Central memory CD8-positive, alpha-beta T cell (primary cell): ENCODE measurements around the gene SPEG.

Experiments used
- ATAC-seq: fragments of 150-1000 bp; cut with Tn5 transposase; replicated peaks from 2 replicates; pipeline ENCODE4 v1.10.0; 2022; ENCODE audit warnings: mild to moderate bottlenecking, moderate FRiP score, moderate number of reproducible peaks; ENCODE audit not compliant: poor library complexity, severe bottlenecking; ENCODE audit errors: extremely low read depth
- DNase-seq, 2 donors: peaks; one replicate each; pipeline ENCODE4 v3.0.0; 2021; ENCODE audit warnings: low spot score in 2 of 2
- H3K27ac Mint-ChIP-seq: one replicate; pipeline ENCODE4 v1.8.0; 2022; ENCODE audit warnings: low read depth, mild to moderate bottlenecking, moderate library complexity, mixed read lengths
- H3K27me3 Mint-ChIP-seq: one replicate; pipeline ENCODE4 v1.8.0; 2022; ENCODE audit warnings: mixed read lengths
- H3K36me3 Mint-ChIP-seq: one replicate; pipeline ENCODE4 v1.8.0; 2022; ENCODE audit warnings: mild to moderate bottlenecking, moderate library complexity, mixed read lengths; ENCODE audit not compliant: insufficient read depth
- H3K4me1 Mint-ChIP-seq: one replicate; pipeline ENCODE4 v1.8.0; 2022; ENCODE audit warnings: mixed read lengths
- H3K4me3 Mint-ChIP-seq: one replicate; pipeline ENCODE4 v1.8.0; 2022; ENCODE audit warnings: mild to moderate bottlenecking, moderate library complexity, mixed read lengths
- H3K9me3 Mint-ChIP-seq: one replicate; pipeline ENCODE4 v1.8.0; 2022; ENCODE audit warnings: mixed read lengths

SPEG gene

DNA sequence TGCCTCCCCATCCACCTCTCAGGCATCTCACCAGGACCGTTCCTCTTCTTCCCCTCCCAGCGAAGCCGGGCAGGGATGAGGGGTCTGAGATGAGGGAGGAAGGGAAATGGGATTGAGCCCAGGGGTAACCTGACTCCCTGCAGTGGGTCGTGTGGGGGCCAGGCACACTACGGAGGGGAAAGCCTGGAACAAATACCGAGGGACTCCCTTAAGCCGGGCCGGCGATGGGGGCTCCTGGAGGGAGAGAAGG lies 250 bp upstream of the SPEG start:
- Mint-ChIP-seq H3K27ac (no peak overlapping the region), H3K4me1 (no peaks in the 10 kb centered on the region), H3K36me3 (peaks cover 2% of the 10 kb centered on the region), H3K4me3 (no peak overlapping the region), H3K27me3 (peaks cover 9% of the 10 kb centered on the region), H3K9me3 (no peaks in the 10 kb centered on the region)
- no peak for DNase-seq
- no peak for ATAC-seq

DNA sequence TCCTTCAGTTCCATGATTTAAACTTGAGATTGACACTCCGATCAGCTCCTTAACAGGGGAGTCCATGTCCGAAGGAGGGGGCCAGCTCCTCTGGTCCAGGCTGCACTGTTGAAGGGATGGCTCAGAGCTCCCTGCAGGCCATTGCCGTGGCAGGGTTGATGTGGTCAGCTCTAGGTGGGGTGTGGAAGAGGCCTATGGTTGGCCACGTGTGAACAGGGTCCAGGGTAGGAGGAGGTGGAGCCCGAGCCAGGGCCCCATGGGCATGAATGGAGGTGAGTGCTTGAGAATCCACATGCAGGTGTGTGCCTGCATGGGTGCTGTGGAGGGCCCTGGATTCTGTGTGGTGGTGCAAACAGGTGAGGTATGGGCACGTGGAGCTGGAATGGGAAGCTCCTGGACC lies 1.1 kb downstream of the SPEG start:
- DNase-seq (no peak), ATAC-seq (no peak)
- Mint-ChIP-seq H3K4me3 (no peak overlapping the region), H3K27me3 (peaks cover 12% of the 10 kb centered on the region), H3K27ac (no peak overlapping the region), H3K4me1 (peaks cover under 1% of the 10 kb centered on the region), H3K36me3 (peaks cover 2% of the 10 kb centered on the region), H3K9me3 (no peaks in the 10 kb centered on the region)

DNA sequence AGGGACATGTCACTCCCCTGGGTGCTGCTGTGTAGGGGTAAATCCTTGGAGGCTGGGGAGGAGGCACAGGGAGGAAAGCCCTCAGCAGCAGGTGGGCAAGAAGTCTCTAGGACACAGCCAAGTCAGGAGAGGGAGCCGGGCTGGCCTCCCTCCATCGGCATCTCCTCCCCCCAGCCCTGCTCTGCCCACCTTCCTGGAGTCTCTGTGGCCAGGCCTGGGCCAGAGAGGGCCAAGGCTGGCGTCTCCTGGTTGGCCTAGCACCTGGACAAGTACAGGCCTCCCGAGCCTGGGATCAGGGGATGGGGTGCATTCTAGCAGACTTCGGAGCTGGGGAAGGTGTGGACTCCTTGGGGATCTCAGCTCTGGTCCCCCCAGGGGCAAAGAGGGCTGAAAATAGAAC lies 1.8 kb downstream of the SPEG start:
- H3K27ac Mint-ChIP-seq = no peak overlapping the region
- no peak for ATAC-seq

DNA sequence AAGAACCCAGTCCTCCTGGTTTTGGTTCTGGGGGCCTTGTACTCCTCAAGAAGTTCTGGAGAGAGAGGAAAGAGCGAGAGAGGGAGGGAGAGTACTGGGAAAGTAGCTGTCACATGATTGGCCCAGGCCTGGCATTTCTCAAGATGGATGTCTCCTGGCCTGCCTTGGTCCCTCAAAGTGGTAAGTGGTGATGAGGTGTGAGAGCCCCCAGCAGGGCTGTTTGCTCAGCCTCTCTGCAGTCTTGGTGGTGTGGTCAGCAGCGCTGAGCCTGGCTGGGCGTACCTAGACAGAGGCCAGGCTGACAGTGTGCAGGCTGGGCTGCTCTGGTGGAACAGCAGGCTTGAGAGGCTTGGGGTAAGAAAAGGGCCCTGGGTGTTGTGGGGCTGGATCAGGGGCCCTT lies 2.5 kb downstream of the SPEG start:
- Mint-ChIP-seq H3K27ac (no peak overlapping the region), H3K9me3 (no peaks in the 10 kb centered on the region), H3K4me1 (peaks cover 10% of the 10 kb centered on the region), H3K4me3 (no peak overlapping the region), H3K36me3 (peaks cover 4% of the 10 kb centered on the region), H3K27me3 (peaks cover 22% of the 10 kb centered on the region)
- DNase-seq = no peak
- ATAC-seq = no peak

More for the DNA sequence above, 1.8 kb downstream of the SPEG start:
- H3K27me3 Mint-ChIP-seq = peaks cover 20% of the 10 kb centered on the region
- DNase-seq = no peak
- peaks cover 8% of the 10 kb centered on the region for H3K4me1 Mint-ChIP-seq
- H3K4me3 Mint-ChIP-seq = no peak overlapping the region
- peaks cover 4% of the 10 kb centered on the region for H3K36me3 Mint-ChIP-seq
- no peaks in the 10 kb centered on the region for H3K9me3 Mint-ChIP-seq

DNA sequence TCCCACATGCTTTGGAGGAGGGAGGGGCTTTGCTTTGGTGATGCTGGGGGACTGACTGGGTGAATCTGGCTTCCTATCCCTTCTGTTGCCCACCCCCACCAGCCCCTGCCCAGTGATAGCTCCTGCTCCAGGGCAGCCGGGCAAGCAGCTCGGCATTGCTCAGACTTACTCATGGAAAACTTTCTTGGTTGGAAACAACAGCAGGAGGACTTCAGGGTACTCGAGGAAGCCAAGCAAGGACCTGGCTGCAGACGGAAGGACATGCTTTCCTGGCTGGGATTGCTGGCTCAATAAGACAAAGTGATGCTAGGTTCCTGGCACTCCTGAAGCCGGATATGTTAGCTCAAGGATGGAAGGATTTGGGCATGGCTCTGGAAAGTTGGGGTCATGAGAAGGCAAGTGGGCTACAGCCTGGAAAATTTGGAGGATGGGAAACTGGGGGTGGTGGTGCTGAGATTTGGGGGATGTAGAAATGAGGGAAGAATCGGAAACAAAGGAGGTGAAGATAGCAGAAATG lies 3.1 kb downstream of the SPEG start:
- H3K4me1 Mint-ChIP-seq = peaks cover 15% of the 10 kb centered on the region
- H3K9me3 Mint-ChIP-seq = no peaks in the 10 kb centered on the region
- H3K27ac Mint-ChIP-seq = no peak overlapping the region
- peaks cover 4% of the 10 kb centered on the region for H3K36me3 Mint-ChIP-seq
- peaks cover 28% of the 10 kb centered on the region for H3K27me3 Mint-ChIP-seq
- DNase-seq = no peak
- no peak for ATAC-seq
- H3K4me3 Mint-ChIP-seq = no peak overlapping the region

DNA sequence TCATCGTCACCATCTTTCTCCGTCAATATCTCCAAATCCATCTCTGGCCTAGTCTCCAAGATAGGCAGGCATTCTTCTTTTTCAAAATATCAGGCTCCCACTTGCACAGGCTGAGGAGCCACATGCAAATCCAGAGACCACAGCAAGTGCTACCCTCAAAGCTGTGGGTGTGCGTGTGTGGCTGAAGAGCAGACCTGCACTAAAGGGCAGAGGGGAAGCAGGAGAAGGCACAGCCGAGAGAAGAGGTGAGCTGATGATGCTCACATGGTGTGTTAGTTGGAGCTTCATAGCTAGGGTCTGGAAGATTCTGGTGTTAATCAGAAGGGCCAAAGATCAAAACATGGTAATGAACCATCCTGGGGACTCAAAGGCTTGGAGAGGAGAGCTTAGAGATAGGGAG lies 3.8 kb downstream of the SPEG start:
- no peak overlapping the region for H3K4me3 Mint-ChIP-seq
- H3K36me3 Mint-ChIP-seq = peaks cover 4% of the 10 kb centered on the region
- peaks cover 19% of the 10 kb centered on the region for H3K4me1 Mint-ChIP-seq
- DNase-seq (no peak), ATAC-seq (no peak)
- H3K9me3 Mint-ChIP-seq = no peaks in the 10 kb centered on the region
- peaks cover 35% of the 10 kb centered on the region for H3K27me3 Mint-ChIP-seq
- H3K27ac Mint-ChIP-seq = no peak overlapping the region

DNA sequence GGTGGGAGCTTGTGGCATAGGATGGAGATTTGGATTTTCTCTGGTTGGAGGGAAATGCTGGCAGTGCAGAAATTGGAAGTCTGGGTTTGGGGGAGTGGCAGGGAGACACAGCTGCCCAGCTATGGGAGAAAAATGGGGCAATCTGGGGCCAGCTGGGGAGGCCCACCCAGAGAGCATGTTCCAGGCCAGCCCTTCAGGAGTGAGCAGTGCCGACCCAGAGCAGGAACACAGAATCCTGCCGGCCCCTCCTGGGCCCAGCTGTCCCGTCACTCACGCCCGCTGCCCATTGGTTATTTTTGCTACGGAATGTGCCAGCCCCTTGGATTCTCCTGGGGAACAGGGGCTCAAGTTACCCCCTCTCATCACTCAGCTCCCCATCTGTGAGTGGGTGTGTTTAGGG lies 4.9 kb downstream of the SPEG start:
- DNase-seq (no peak), ATAC-seq (no peak)
- H3K4me1 Mint-ChIP-seq = peaks cover 19% of the 10 kb centered on the region
- peaks cover 4% of the 10 kb centered on the region for H3K36me3 Mint-ChIP-seq
- H3K27ac Mint-ChIP-seq = no peak overlapping the region
- H3K9me3 Mint-ChIP-seq = no peaks in the 10 kb centered on the region
- peaks cover 36% of the 10 kb centered on the region for H3K27me3 Mint-ChIP-seq
- no peak overlapping the region for H3K4me3 Mint-ChIP-seq

DNA sequence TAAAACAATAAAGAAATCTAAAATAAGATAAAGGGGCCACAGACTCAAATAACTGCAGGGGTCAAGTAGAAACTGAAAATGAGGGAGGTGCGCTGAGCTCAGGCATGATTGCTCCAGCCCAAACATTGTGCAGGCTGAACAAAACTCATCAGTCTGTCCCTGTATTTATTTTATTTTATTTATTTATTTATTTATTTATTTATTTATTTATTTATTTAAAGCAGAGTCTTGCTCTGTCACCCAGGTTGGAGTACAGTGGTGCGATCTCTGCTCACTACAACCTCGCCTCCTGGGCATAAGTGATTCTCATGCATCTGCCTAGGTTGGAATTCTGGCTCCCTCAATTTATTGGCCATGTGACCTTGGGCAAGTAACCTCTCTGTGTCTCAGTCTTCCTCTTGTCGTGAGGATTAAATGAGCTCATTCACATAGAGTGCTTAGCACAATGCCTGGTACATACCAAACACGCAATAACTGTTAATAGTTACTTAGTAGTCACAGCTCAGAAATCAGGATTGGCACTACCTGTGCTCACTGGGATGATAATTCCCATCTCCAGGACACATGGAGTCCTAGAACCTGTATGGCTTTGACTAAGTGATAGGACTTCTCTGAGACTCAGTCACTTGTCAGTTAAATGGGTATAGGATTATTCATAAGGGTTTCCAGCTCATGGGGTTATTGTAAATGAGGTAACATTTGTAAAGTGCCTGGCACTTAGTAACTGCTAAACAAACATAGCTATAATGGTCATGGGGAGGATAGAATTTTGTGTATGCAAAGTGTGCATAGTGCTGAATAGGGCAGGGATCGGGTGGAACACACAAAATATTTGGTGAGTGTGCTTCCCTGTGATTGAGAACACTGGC lies 6.0 kb downstream of the SPEG start:
- H3K4me1 Mint-ChIP-seq = peaks cover 19% of the 10 kb centered on the region
- H3K4me3 Mint-ChIP-seq = peak overlapping the region; percentile 69
- H3K27ac Mint-ChIP-seq = no peak overlapping the region
- ATAC-seq = no peak
- H3K9me3 Mint-ChIP-seq = no peaks in the 10 kb centered on the region
- H3K27me3 Mint-ChIP-seq = peaks cover 48% of the 10 kb centered on the region
- H3K36me3 Mint-ChIP-seq = peaks cover 4% of the 10 kb centered on the region
- no peak for DNase-seq

DNA sequence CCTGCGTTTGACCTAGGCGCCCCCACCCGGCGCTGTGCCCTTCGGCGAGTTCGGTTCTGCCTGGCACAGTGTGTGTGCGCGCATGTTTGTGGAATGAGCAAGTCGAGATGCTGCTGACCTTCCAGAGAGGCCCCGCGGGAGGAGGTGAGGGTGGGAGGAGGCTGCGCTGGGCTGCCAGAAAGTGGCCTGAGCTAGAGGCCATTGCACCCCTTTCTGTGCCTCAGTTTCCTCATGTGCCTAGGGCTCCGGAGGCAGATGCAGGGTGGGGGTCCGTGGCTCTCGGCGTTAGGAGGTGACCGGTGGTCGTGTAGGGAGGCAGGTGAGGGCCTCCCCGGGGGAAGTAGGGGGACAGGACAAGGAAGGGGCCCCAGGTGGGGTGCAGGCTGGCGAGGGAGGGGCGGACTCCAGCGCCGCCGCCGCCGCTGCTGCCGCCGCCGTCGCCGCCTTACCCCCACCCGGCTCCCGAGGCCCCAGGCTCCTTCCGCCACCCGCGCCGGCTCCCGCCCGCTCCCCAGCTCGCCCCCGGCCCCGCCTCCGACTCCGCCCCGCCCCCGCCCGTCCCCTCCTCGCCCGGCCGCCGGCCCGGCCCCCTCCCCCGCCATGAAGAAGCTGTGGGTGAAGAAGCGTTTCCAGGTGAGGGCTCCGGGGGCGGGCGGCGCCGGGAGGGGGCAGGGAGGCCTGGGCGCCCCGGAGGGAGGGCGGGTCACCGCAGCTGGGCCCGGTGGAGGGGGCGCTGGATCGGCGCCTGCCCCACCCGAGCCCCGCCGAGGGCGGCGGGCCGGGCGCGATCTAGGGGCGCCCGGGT lies 7.0 kb downstream of the SPEG start:
- Mint-ChIP-seq H3K4me3 (peak overlapping the region; percentile 82), H3K9me3 (no peaks in the 10 kb centered on the region), H3K27me3 (peaks cover 53% of the 10 kb centered on the region), H3K27ac (peak overlapping the region; percentile 43), H3K4me1 (peaks cover 19% of the 10 kb centered on the region), H3K36me3 (peaks cover 2% of the 10 kb centered on the region)
- no peak for DNase-seq
- ATAC-seq = peak; percentile 48

DNA sequence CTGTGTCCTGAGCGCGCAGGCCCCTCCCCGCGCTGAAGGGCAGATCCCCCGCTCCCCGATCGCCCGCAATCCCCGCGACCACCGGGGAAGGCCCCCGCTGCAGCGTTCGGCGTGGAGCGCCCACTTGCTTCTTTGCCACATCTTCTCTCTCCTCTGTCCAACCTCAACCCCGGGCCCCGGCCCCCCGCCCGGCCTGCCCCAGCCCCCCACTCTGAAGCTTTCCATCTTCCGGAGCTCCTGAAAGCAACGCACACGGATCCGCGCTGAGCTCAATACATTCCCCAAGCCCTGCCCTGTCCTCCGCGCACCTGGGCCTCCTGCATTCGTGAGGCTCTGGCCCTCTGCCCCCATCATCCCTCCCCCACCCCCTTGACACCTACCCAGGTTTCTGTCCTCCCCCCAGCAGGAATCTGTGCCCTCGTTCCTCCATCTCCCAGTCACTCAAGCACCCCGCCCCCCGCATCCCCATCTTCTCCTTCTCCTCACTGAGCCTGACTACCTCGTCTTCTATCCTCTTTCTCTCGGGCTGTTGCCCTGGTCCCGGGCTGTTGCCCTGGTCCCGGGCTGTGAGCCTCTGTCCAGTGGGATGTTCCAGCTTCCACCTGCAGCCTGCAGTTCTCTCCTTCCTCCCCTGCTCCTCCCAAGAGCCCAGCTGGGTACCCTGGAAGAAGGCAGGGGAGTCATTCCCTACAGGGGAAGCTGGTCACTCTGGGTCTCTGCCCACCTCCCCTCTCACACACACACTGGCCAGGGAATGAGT lies 7.8 kb downstream of the SPEG start:
- peaks cover 2% of the 10 kb centered on the region for H3K36me3 Mint-ChIP-seq
- peak overlapping the region; percentile 82 for H3K4me3 Mint-ChIP-seq
- no peak overlapping the region for H3K27ac Mint-ChIP-seq
- H3K4me1 Mint-ChIP-seq = peaks cover 19% of the 10 kb centered on the region
- H3K27me3 Mint-ChIP-seq = peaks cover 53% of the 10 kb centered on the region
- H3K9me3 Mint-ChIP-seq = no peaks in the 10 kb centered on the region
- ATAC-seq (no peak), DNase-seq (no peak)

DNA sequence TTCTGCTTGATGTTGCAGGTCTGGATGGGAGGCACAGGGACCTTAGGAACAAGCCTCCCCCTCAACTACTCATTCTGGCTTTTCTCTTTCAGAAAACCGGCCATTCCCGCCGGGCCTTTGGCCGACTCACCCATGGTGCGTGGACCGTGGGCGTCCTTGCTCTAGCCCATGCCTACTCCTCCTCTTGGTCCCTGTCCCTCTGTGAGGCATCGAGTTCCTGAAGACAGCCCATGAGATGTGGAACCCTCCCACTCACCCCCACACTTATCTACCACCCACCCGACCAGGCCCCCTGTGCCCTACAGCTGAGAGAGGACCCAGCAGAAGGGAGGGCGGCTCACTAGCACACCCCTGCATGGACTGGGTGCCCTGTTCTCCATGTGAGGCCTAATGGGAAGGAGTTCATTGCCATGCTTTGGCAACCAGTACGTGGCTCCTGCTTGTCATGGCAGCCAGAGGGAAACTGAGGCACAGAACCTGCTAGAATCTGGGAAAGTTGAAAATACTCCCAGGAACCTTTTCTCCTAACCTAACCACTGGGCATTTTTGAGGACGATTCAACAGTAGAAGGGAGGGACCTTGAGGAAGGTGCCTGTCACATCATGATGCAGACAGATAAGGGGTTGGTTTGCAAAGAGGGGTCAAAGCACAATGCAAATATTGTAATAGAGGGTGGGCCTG lies 8.5 kb downstream of the SPEG start:
- DNase-seq (no peak), ATAC-seq (no peak)
- Mint-ChIP-seq H3K27ac (no peak overlapping the region), H3K4me1 (peaks cover 19% of the 10 kb centered on the region), H3K36me3 (peaks cover 2% of the 10 kb centered on the region), H3K4me3 (peak overlapping the region; percentile 82), H3K27me3 (peaks cover 53% of the 10 kb centered on the region), H3K9me3 (no peaks in the 10 kb centered on the region)

DNA sequence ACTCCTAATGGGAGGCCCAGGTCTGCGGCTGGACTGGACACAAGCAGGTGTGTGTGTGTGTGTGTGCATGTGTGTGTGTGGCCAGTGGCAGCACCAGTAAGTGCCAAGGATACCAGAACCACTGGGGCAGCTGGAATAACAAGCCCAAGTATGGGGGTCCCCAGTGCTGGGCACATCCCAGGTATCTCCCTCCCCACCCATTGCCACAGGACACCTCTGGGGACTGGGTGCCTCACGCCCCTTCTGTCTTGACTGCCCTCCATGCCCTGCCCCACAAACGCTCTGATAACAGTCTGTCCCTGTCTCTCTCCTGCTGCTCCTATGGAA lies 9.0 kb downstream of the SPEG start:
- peaks cover 53% of the 10 kb centered on the region for H3K27me3 Mint-ChIP-seq
- no peak overlapping the region for H3K27ac Mint-ChIP-seq
- no peaks in the 10 kb centered on the region for H3K9me3 Mint-ChIP-seq
- H3K4me1 Mint-ChIP-seq = peaks cover 19% of the 10 kb centered on the region
- DNase-seq = no peak
- no peak for ATAC-seq
- H3K4me3 Mint-ChIP-seq = peak overlapping the region; percentile 82
- peaks cover 2% of the 10 kb centered on the region for H3K36me3 Mint-ChIP-seq
